Spleen (tissue), 7 donors: ENCODE data around the gene MT1H.

Experiments used
- CTCF ChIP-seq, 11 experiments: fragments of 200-600 bp in 7 of 11; fragments of 450-650 bp in 4 of 11; sonication (generic) in 4 of 11; IDR thresholded peaks in 8 of 11; conservative IDR thresholded peaks in 3 of 11; 1 replicate in 7 of 11; 2 replicates in 4 of 11; pipeline versions ENCODE4 v1.4.0 to v1.8.0; 2016 to 2021; ENCODE audit warnings: antibody characterized with exemption in 11 of 11, inconsistent platforms in 4 of 11, mild to moderate bottlenecking in 1 of 11
- POLR2A ChIP-seq, 3 donors: fragments of 450-650 bp; IDR thresholded peaks; one replicate each; pipeline ENCODE4 v1.5.1; 2017; ENCODE audit warnings: antibody characterized with exemption in 3 of 3, mild to moderate bottlenecking in 1 of 3
- POLR2AphosphoS5 ChIP-seq, 3 donors: sonication (generic); formaldehyde crosslinking; IDR thresholded peaks; one replicate each; pipeline ENCODE4 v1.5.1; 2017; ENCODE audit warnings: antibody characterized with exemption in 3 of 3
- donor health status: DM: no; HTN: no; CAD: no; lungs with moderate emphysema.
- donor health status: DM: no; HTN: no; CAD: no.
- donor health status: DM: no; HTN: no; CAD: no.

- no peak for TF ChIP-seq POLR2AphosphoS5 (IDR thresholded peaks at IDR 0.05)
- no peak for TF ChIP-seq CTCF (IDR thresholded peaks at IDR 0.05 in 8 of 11, conservative IDR thresholded peaks at IDR 0.05 in 3 of 11)
- no peak for TF ChIP-seq POLR2A (IDR thresholded peaks at IDR 0.05)
These were observed 3.3 kb downstream of the MT1H start for GRCh38 chr16:56672761-56673536.
